Activated naive CD4-positive, alpha-beta T cell treated with anti-CD3 and anti-CD28 coated beads for 36 hours (primary cell): Measurements from ENCODE around the gene G6PC3. TPM values are rescaled to one million over a fixed set of nuclear protein-coding genes. Genes with fewer than 3 reads are reported as not detected.

Experiments
- CTCF ChIA-PET: fragments of 350-600 bp; sonication (Branson Sonifier 250); formaldehyde crosslinking; loops from one replicate; lab custom pipeline; 2021; ENCODE audit warnings: antibody characterized with exemption; lab: Charles Lee
- DNase-seq: peaks from one replicate; pipeline ENCODE4 v3.0.0-alpha.2; 2020
- H3K27ac Mint-ChIP-seq: one replicate; pipeline ENCODE4 v1.8.0; 2021; ENCODE audit warnings: mild to moderate bottlenecking, mixed read lengths
- H3K27me3 Mint-ChIP-seq: one replicate; pipeline ENCODE4 v1.8.0; 2021; ENCODE audit warnings: low read depth, mixed read lengths
- H3K36me3 Mint-ChIP-seq: one replicate; pipeline ENCODE4 v1.8.0; 2021; ENCODE audit warnings: low read depth, mixed read lengths
- H3K4me1 Mint-ChIP-seq: one replicate; pipeline ENCODE4 v1.8.0; 2021; ENCODE audit warnings: low read depth, mixed read lengths
- H3K4me3 Mint-ChIP-seq: one replicate; pipeline ENCODE4 v1.8.0; 2021; ENCODE audit warnings: mild to moderate bottlenecking, moderate library complexity, mixed read lengths
- H3K9me3 Mint-ChIP-seq: one replicate; pipeline ENCODE4 v1.8.0; 2021; ENCODE audit warnings: mixed read lengths
- intact Hi-C: fragments of 100-400 bp; cut with micrococcal nuclease; formaldehyde crosslinking; loops from one replicate; pipeline ENCODE4 v1.15.1; 2023
- total RNA-seq, 2 experiments: library from RNA; stranded (reverse); gene quantifications; one replicate each; pipeline ENCODE4 v1.2.3, GENCODE V29; 2021

G6PC3 gene
- total RNA-seq, 2 experiments from 2014 or later: 15.9 to 19.4 TPM

DNA sequence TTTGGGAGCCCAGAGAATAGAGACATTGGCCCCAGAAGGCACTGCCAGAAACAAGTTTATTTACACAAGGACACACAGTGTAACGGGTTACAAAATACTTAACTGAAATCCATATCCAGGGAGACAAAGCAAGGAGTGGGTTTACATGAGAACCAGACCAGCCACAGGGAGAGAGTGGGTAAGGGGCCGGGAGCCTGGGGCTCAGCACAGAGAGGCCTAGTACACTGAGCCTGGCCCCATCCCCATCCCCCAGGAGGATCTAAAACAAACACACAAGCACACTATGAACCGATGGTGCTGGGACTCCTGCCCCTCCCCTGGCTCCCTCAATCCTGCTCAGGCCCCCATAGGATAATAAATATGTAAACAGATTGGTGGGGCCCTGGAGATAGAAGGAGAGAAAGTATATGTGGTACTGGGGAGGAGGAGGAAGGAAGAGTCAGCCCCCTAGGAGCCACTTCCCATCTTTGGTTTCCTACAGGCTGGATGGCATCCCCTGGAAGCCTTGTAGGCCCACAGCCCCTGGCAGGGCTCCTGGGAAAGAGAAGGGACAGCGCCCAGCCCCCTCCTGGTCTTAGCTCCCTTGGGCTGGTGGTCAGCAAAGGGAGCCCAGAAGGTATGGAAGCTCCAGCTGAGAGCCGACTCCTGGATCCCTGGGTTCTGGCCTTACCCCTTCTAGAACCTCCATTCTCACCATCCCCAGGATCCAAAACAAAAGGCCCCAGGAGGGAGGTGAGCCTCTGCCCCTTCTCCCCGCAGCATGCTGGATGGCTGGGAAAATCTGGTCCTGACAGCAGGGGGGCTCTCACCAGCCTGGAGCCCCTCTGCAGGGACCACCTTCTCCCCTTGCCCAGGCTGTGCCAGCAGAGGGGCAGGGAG is 6.4 kb downstream of the G6PC3 start:
- Mint-ChIP-seq H3K36me3 (peaks cover 10% of the 10 kb centered on the region), H3K9me3 (no peaks in the 10 kb centered on the region), H3K27me3 (no peaks in the 10 kb centered on the region), H3K4me1 (peaks cover 7% of the 10 kb centered on the region), H3K4me3 (no peak overlapping the region), H3K27ac (no peak overlapping the region)
- no peak for DNase-seq
- intact Hi-C loops: no loop called here
- CTCF ChIA-PET: no interaction called here

DNA sequence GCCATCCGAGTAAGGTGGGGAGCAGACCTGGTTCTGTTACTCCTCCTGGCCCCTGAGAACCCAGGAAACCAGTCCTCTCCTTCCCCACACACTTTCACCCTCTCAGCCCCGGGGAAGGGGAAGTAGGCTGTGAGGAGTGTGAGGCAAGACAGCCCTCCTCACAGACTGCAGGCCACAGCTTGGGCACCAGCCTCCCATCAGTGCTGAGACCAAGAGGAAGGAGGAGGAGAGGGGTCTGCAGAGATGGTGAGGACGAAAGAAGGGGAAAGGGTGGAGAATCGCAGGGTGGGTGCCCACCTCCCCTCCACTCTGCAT is 7.0 kb downstream of the G6PC3 start:
- Mint-ChIP-seq H3K4me3 (no peak overlapping the region), H3K4me1 (peaks cover 5% of the 10 kb centered on the region), H3K9me3 (no peaks in the 10 kb centered on the region), H3K27me3 (no peaks in the 10 kb centered on the region), H3K27ac (no peak overlapping the region), H3K36me3 (peaks cover 11% of the 10 kb centered on the region)
- CTCF ChIA-PET: no interaction called here
- intact Hi-C loops: no loop called here
- DNase-seq: no peak

- Mint-ChIP-seq H3K4me1 (no peaks in the 10 kb centered on the region), H3K36me3 (peaks cover 13% of the 10 kb centered on the region), H3K27me3 (no peaks in the 10 kb centered on the region), H3K9me3 (no peaks in the 10 kb centered on the region), H3K27ac (no peak overlapping the region), H3K4me3 (no peak overlapping the region)
- CTCF ChIA-PET: no interaction called here
- intact Hi-C loops: no loop called here
- no peak for DNase-seq
These were observed 7.9 kb downstream of the G6PC3 start for GRCh38 chr17:44078412-44078811.

GRCh38 chr17:44079877-44080821 is 9.6 kb downstream of the G6PC3 start:
- CTCF ChIA-PET: interaction anchor here (0.5 kb wide), 1 partner anchor 160 kb away, joined by 4 read pairs; no protein-coding TSS in a partner anchor

DNA sequence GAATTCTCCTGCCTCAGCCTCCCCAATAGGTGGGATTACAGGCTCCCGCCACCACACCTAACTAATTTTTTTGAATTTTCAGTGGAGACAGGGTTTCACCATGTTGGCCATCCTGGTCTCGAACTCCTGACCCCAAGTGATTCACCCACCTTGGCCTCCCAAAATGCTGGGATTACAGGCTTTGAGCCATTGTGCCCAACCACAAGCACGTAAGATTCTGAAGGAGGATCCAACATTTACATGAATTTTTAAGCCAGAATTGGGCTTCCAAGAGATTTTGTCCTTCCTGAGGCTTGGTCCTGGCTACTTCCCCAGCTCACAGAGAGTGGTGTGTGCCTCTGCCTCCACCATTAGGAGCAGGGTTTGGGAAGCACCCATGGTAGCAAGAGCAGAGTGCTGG is 11.1 kb downstream of the G6PC3 start:
- peaks cover 9% of the 10 kb centered on the region for H3K36me3 Mint-ChIP-seq
- no peaks in the 10 kb centered on the region for H3K9me3 Mint-ChIP-seq
- no peak overlapping the region for H3K27ac Mint-ChIP-seq
- peaks cover 5% of the 10 kb centered on the region for H3K4me1 Mint-ChIP-seq
- intact Hi-C loops: no loop called here
- CTCF ChIA-PET: no interaction called here
- no peaks in the 10 kb centered on the region for H3K27me3 Mint-ChIP-seq
- H3K4me3 Mint-ChIP-seq: no peak overlapping the region
- no peak for DNase-seq

More at GRCh38 chr17:44079877-44080821, 9.6 kb downstream of the G6PC3 start:
- Mint-ChIP-seq H3K4me3 (no peak overlapping the region), H3K27ac (no peak overlapping the region), H3K27me3 (no peaks in the 10 kb centered on the region), H3K36me3 (peaks cover 9% of the 10 kb centered on the region), H3K9me3 (no peaks in the 10 kb centered on the region), H3K4me1 (no peaks in the 10 kb centered on the region)
- DNase-seq: no peak
- intact Hi-C loops: no loop called here

DNA sequence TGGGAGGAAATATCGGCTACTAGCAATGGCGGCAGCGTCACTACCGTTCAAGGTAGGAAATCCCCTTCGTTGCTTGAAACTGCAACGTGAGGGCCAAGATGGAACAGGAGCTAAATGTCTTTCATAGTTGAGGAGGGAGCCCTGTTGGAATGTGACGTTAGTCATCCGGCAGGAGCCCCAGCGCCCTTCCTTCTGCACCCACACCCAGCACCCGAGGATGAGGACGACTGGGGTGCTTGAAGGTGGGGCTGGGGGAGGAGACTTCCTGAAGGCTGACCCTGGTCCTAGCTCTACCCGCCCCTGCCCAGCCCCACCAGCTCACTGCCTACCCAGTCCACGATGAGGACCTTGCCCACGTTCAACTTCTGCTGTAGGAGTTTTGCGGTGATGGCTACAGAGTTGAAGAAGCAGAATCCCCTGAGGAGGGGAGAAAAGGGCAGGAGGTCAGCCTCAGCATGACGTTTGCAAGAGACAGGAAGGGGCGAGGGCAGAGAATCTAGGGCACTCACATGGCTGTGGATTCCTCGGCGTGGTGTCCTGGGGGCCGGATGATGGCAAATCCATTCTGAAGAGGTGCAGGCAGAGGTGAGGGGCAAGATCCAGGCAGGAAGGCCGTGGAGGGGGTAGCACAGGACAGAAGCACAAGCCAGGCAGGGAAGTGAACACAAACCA is 11.9 kb downstream of the G6PC3 start:
- no peaks in the 10 kb centered on the region for H3K27me3 Mint-ChIP-seq
- H3K27ac Mint-ChIP-seq: peak overlapping the region; percentile 13
- intact Hi-C loops: no loop called here
- CTCF ChIA-PET: interaction anchor here (1.3 to 1.5 kb wide), 2 partner anchors 24 to 40 kb away, joined by 3 to 4 read pairs; no protein-coding TSS in a partner anchor
- DNase-seq: no peak
- no peaks in the 10 kb centered on the region for H3K9me3 Mint-ChIP-seq
- H3K4me1 Mint-ChIP-seq: peaks cover 12% of the 10 kb centered on the region
- peaks cover 11% of the 10 kb centered on the region for H3K36me3 Mint-ChIP-seq
- H3K4me3 Mint-ChIP-seq: no peak overlapping the region

GRCh38 chr17:44083250-44083849 is 12.8 kb downstream of the G6PC3 start:
- H3K4me3 Mint-ChIP-seq: no peak overlapping the region
- H3K9me3 Mint-ChIP-seq: no peaks in the 10 kb centered on the region
- H3K4me1 Mint-ChIP-seq: peaks cover 16% of the 10 kb centered on the region
- H3K27me3 Mint-ChIP-seq: no peaks in the 10 kb centered on the region
- no peak for DNase-seq
- intact Hi-C loops: no loop called here
- H3K36me3 Mint-ChIP-seq: peaks cover 7% of the 10 kb centered on the region
- H3K27ac Mint-ChIP-seq: no peak overlapping the region
- CTCF ChIA-PET: interaction anchor here (0.5 to 2.2 kb wide), 14 partner anchors 9 to 647 kb away, joined by 3 to 10 read pairs (median 4); no protein-coding TSS in a partner anchor

GRCh38 chr17:44084131-44084538 is 13.6 kb downstream of the G6PC3 start:
- CTCF ChIA-PET: interaction anchor here (0.5 to 2.2 kb wide), 15 partner anchors 10 to 397 kb away, joined by 3 to 10 read pairs (median 4); partner anchors contain the start of gene HDAC5
- intact Hi-C loops: loop anchor here (1.0 kb wide), 1 partner anchor 140 kb away; no protein-coding TSS in a partner anchor
- Mint-ChIP-seq H3K4me1 (peaks cover 16% of the 10 kb centered on the region), H3K4me3 (no peak overlapping the region), H3K27ac (no peak overlapping the region), H3K27me3 (no peaks in the 10 kb centered on the region), H3K9me3 (no peaks in the 10 kb centered on the region), H3K36me3 (peaks cover 4% of the 10 kb centered on the region)
- DNase-seq: peak; percentile 63

- CTCF ChIA-PET: interaction anchor here (0.6 to 2.2 kb wide), 4 partner anchors 9 to 270 kb away, joined by 3 to 10 read pairs (median 4); partner anchors contain the start of gene HDAC5
- Mint-ChIP-seq H3K36me3 (peaks cover 4% of the 10 kb centered on the region), H3K27me3 (no peaks in the 10 kb centered on the region), H3K4me3 (no peak overlapping the region), H3K9me3 (no peaks in the 10 kb centered on the region), H3K27ac (no peak overlapping the region), H3K4me1 (peaks cover 16% of the 10 kb centered on the region)
- intact Hi-C loops: loop anchor here (1.0 kb wide), 1 partner anchor 141 kb away; no protein-coding TSS in a partner anchor
- no peak for DNase-seq
These were observed 14.4 kb downstream of the G6PC3 start for GRCh38 chr17:44084921-44085320.

- H3K27ac Mint-ChIP-seq: no peak overlapping the region
- H3K4me3 Mint-ChIP-seq: no peak overlapping the region
- H3K27me3 Mint-ChIP-seq: no peaks in the 10 kb centered on the region
- H3K4me1 Mint-ChIP-seq: peaks cover 16% of the 10 kb centered on the region
- H3K36me3 Mint-ChIP-seq: peaks cover 4% of the 10 kb centered on the region
- no peaks in the 10 kb centered on the region for H3K9me3 Mint-ChIP-seq
- no peak for DNase-seq
- intact Hi-C loops: no loop called here
- CTCF ChIA-PET: interaction anchor here (2.2 kb wide), 1 partner anchor 8 kb away, joined by 10 read pairs; no protein-coding TSS in a partner anchor
These were observed 15.4 kb downstream of the G6PC3 start for GRCh38 chr17:44085908-44086307.
